ENCODE measurements around the gene PCYT2. TPM values are rescaled to one million over a fixed set of nuclear protein-coding genes. Genes with fewer than 3 reads are reported as not detected.

The PCYT2 gene
- total and polyA plus RNA-seq, 9 of the 15 experiments (the other 6 are each of a cell fraction or from before 2014, with no cell fraction given): 0.92 to 134 (median 82.5) TPM

DNA sequence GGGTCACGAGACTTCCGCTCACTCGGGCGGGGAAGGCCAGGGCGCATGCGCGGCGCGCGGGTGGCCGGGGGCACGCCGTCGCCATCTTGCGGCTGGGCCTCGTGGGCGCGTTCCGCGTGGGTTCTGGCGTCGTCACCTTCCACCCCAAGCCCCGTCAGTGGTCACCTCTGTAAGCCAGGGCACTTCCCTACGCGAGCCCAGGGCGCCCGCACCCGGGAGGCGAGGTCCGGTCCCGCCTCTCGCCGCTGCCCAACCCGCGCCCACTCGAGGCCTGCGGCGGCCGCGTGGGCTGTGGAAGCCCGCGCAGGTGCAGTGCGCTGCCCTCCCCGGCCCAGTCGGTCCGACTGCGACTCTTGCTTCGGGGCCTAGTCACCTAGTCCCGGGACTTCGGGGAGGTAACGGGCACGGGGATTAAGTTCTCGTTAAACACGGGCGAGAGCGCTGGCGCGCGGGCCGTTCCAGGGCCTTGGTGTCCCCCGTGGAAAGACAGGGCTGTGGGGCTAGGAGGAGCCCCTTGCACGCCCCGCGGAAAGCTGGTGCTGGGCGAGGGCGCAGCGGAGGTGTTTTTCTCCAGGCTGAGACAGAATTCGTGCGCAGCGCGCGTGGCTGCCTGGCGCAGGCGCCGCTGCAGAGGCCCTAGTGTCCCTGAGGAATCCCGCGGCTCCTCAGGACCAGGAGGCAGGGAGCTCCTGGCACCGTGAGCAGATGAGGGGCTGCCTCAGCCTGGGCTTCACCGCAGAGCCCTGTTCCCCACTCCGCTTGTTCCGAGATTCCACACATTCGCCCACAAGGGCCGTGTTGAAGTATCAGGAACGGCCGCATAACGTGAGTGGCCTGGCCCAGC lies 39.6 kb downstream of the PCYT2 start (continued):
- TF ChIP-seq ZNF318 (IDR thresholded peaks at IDR 0.05; ENCODE audit: borderline replicate concordance in 1 of 2, low read depth in 1 of 2): no peak
- TF ChIP-seq PURB (CRISPR knock-in tag; IDR thresholded peaks at IDR 0.05; ENCODE audit: low read depth): no peak
- TF ChIP-seq NCOA1 (IDR thresholded peaks at IDR 0.05; ENCODE audit: low read depth): peak; percentile 10; the same call in 1 of the 2 replicates
- no peak for TF ChIP-seq KDM1A (IDR thresholded peaks at IDR 0.05)
- TF ChIP-seq KLF13 (tag; IDR thresholded peaks at IDR 0.05; ENCODE audit: borderline replicate concordance, low read depth): peak; percentile 17; the same call in 1 of the 2 replicates
- TF ChIP-seq BRF2 (IDR thresholded peaks at IDR 0.05; ENCODE audit: borderline replicate concordance, insufficient read depth, insufficient read length): no peak
- TF ChIP-seq SMAD2 (IDR thresholded peaks at IDR 0.05; ENCODE audit: low read depth, low read length): no peak
- peak; percentile 98 for TF ChIP-seq GATAD2A (IDR thresholded peaks at IDR 0.05)
- TF ChIP-seq SNRNP70 (optimal IDR thresholded peaks at IDR 0.05; ENCODE audit: low read depth, low read length): no peak
- no peak for TF ChIP-seq EZH2 (IDR thresholded peaks at IDR 0.05; ENCODE audit: borderline replicate concordance, low read depth, low read length)
- TF ChIP-seq MBD1 (CRISPR knock-in tag; IDR thresholded peaks at IDR 0.05): no peak
- peak in 1 of 2 experiments; percentile 84; a peak in 1 of 4 replicates for TF ChIP-seq KDM4B (IDR thresholded peaks at IDR 0.05; ENCODE audit: borderline replicate concordance in 2 of 2, low read depth in 1 of 2)
- peak; percentile 85 for TF ChIP-seq ZNF583 (CRISPR knock-in tag; IDR thresholded peaks at IDR 0.05)
- TF ChIP-seq, protein P1, sequence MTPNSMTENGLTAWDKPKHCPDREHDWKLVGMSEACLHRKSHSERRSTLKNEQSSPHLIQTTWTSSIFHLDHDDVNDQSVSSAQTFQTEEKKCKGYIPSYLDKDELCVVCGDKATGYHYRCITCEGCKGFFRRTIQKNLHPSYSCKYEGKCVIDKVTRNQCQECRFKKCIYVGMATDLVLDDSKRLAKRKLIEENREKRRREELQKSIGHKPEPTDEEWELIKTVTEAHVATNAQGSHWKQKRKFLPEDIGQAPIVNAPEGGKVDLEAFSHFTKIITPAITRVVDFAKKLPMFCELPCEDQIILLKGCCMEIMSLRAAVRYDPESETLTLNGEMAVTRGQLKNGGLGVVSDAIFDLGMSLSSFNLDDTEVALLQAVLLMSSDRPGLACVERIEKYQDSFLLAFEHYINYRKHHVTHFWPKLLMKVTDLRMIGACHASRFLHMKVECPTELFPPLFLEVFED (CRISPR knock-in tag; conservative IDR thresholded peaks at IDR 0.05): no peak
